ENCODE measurements around the gene SMIM28. TPM values are rescaled to one million over a fixed set of nuclear protein-coding genes. Genes with fewer than 3 reads are reported as not detected.

SMIM28 gene
- total and polyA plus RNA-seq, 9 of the 15 experiments (the other 6 are each of a cell fraction or from before 2014, with no cell fraction given), result not detected

- no peak for TF ChIP-seq ASH1L (IDR thresholded peaks at IDR 0.05; ENCODE audit: borderline replicate concordance, low read depth, partially characterized antibody)
- TF ChIP-seq MXD1 (CRISPR knock-in tag; IDR thresholded peaks at IDR 0.05; ENCODE audit: borderline replicate concordance, poor library complexity, severe bottlenecking), result no peak
- no peak for TF ChIP-seq RFX7 (CRISPR knock-in tag; IDR thresholded peaks at IDR 0.05)
- no peak for TF ChIP-seq FOXA1 (IDR thresholded peaks at IDR 0.05; ENCODE audit: borderline replicate concordance)
- TF ChIP-seq FOXP4 (CRISPR knock-in tag; IDR thresholded peaks at IDR 0.05; ENCODE audit: borderline replicate concordance), result peak; percentile 88; the same call in 1 of the 2 replicates
- no peak for TF ChIP-seq ARID3B (CRISPR knock-in tag; IDR thresholded peaks at IDR 0.05; ENCODE audit: borderline replicate concordance)
- no peak for TF ChIP-seq KLF16 (IDR thresholded peaks at IDR 0.05)
- 0 out of 2 replicates have a peak, but pooled peaks have one; percentile 25 for TF ChIP-seq MITF (IDR thresholded peaks at IDR 0.05)
- no peak for TF ChIP-seq HOXB6 (CRISPR knock-in tag; IDR thresholded peaks at IDR 0.05; ENCODE audit: borderline replicate concordance)
- TF ChIP-seq SAP30 (IDR thresholded peaks at IDR 0.05; ENCODE audit: borderline replicate concordance, insufficient read depth, low read depth, low read length, poor library complexity, severe bottlenecking), result peak; percentile 29
- no peak for TF ChIP-seq ZNF184 (CRISPR knock-in tag; IDR thresholded peaks at IDR 0.05)
- no peak for TF ChIP-seq ZNF655 (CRISPR knock-in tag; IDR thresholded peaks at IDR 0.05)
- no peak for TF ChIP-seq HES1 (IDR thresholded peaks at IDR 0.05; ENCODE audit: low read depth)
- TF ChIP-seq KDM5B (IDR thresholded peaks at IDR 0.05; ENCODE audit: insufficient replicate concordance, low read depth, low read length), result peak; percentile 80
- TF ChIP-seq RBM34 (IDR thresholded peaks at IDR 0.05; ENCODE audit: borderline replicate concordance, insufficient read depth, low read length), result no peak
- TF ChIP-seq ERF (CRISPR knock-in tag; IDR thresholded peaks at IDR 0.05), result peak; percentile 88; the same call in 1 of the 2 replicates
- TF ChIP-seq CHD4 (IDR thresholded peaks at IDR 0.05; ENCODE audit: insufficient read depth, insufficient replicate concordance, low read depth, low read length, poor library complexity, severe bottlenecking), result no peak
Measured at GRCh38 chr6:138403801-138404665, 26.3 kb downstream of the SMIM28 start, which contains the start of gene HEBP2 (continued).
